NT2/D1 (cell line): Measurements from ENCODE around the gene TPD52L2.

ENCODE experiments used
- YY1 ChIP-seq: IDR thresholded peaks from 2 replicates; pipeline ENCODE4 v1.6.1; 2011; ENCODE audit not compliant: insufficient read length, insufficient read depth
- ZNF274 ChIP-seq: IDR thresholded peaks from 2 replicates; pipeline ENCODE4 v1.6.1; 2011; ENCODE audit warnings: mild to moderate bottlenecking, low read depth, low read length

DNA sequence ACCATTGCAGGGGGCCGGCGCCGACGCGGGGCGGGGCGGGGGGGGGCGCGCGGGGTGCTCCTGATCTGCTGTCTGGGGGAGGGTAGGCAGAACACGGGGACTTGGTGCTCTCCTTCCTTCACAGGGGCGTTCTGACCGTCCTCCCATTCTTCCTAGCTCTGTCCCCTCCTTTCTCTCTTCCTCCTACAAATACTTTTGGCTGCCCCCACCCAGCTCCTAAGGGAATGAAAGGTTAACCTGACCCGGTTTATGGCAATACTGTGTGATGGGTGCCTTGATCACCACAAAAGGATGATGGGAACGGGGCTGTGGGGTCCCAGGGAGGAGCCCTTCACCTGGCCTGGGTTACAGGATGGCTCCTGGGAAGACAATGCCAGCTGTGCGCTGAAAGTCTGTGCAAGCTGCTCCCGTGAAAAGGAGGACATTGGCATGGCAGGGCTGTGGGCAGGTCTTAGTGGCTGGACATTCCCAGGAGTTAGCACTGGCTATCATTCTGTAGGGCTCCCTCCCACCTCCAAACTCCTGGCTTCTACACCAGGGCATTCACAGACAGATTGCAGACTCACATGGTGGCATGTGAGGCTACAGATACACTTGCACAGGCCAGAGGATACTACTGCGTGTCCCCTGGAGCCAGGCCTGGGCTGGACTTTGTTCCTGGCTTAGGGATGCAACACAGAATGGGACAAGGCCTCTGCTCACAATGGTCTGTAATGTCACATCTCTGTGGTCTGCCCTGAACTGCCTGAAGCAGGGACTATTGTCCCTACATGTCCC is 1.9 kb upstream of the TPD52L2 start:
- TF ChIP-seq ZNF274 (no peak), YY1 (no peak)
